Astrocyte of the cerebellum (primary cell): ENCODE results near the gene MEGF6.

Source experiments
- DNase-seq: peaks from one replicate; pipeline ENCODE4 v3.0.0-alpha.2; 2011; ENCODE audit warnings: low read depth
- H3K4me3 ChIP-seq: 2 replicates; pipeline ENCODE4 v1.5.1; 2011; ENCODE audit warnings: mild to moderate bottlenecking, low read depth, low read length, moderate library complexity
- in situ Hi-C: cut with HindIII; loops from 2 replicates; pipeline ENCODE4 v1.10.0; 2017; ENCODE audit warnings: low sequenced_read_pairs
- TF ChIP-seq, protein P1 (sequence below): IDR thresholded peaks from 2 replicates; pipeline ENCODE4 v1.5.1; 2012; ENCODE audit warnings: low read length, low read depth, moderate library complexity, mild to moderate bottlenecking; ENCODE audit errors: missing control alignments

The MEGF6 gene

DNA sequence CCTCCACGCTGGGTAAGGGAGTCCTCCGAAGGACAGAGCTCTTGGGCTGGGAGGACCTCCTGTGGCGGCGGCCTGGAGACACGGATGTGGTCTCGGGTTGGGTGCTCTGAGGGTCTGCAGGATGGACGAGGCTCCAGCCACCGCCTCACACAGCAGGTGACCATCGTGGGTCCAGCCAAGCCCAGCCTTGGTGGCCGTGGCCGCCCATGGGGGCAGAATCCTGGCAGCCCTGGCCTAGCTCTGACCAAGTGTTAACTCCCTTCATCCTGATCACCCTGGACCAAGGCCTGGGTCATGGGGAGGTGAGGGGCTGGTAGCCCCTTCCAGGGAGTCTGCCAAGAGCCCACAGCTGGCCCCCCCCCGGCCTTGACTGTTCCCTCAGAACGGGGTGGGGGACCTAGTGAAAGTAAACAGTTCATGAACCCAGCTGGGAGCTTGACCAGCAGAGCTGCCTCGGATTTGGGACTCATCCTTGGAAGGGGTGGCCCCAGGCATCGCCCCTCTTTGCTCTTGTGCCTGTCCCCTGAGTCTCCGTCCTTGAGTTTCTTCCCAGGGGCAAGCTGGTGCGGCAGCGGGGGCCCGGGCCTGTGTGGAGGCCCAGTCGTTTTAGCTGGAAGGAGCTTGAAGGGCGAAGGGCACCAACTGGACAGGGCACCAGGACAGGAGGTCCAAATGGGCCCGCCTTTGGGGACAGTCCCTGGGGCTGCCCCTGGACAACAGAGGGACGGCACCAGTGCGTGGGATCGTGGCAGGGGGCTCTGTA is 139.0 kb downstream of the MEGF6 start:
- H3K4me3 ChIP-seq: no peak overlapping the region
- DNase-seq: no peak
- TF ChIP-seq, protein P1, sequence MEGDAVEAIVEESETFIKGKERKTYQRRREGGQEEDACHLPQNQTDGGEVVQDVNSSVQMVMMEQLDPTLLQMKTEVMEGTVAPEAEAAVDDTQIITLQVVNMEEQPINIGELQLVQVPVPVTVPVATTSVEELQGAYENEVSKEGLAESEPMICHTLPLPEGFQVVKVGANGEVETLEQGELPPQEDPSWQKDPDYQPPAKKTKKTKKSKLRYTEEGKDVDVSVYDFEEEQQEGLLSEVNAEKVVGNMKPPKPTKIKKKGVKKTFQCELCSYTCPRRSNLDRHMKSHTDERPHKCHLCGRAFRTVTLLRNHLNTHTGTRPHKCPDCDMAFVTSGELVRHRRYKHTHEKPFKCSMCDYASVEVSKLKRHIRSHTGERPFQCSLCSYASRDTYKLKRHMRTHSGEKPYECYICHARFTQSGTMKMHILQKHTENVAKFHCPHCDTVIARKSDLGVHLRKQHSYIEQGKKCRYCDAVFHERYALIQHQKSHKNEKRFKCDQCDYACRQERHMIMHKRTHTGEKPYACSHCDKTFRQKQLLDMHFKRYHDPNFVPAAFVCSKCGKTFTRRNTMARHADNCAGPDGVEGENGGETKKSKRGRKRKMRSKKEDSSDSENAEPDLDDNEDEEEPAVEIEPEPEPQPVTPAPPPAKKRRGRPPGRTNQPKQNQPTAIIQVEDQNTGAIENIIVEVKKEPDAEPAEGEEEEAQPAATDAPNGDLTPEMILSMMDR: no peak
- in situ Hi-C loops: no loop called here

DNA sequence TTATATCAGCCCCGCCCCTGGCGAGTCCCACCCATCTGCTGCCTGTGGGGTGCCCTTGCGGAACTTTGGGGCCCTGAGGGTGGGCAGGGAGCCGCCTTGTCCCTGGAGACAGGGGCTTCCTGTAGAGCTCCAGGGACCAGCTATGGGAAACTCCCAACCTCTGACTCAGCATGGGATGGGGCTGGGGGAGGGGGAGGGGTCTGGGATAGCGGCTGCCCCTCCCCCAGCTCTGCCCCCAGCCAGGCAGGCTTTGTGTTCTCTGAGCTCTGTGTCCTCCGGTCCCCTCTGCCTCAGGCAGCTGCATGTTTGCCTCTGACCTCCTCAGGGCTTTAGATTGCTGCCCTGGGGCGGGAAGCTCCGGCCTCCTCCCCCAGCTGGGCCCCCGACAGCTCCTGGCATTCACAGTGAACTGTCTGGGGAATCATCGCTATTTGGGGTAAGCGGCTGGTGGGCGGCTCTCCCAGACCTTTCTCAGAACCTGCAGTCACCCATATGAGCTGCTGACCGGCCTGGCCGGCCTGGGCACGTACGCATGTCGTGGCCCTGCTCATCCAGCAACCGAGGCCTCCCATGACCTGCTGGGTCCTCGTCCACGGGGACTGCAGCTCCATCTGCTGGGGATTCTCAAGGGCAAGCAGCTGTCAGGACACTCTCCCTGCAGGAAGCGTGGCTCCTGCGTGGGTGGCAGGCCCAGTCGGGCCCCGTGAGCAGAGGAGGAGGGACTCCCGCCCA is 139.8 kb downstream of the MEGF6 start:
- DNase-seq: no peak
- TF ChIP-seq, protein P1: peak; percentile 49
- H3K4me3 ChIP-seq: no peak overlapping the region
- in situ Hi-C loops: no loop called here

DNA sequence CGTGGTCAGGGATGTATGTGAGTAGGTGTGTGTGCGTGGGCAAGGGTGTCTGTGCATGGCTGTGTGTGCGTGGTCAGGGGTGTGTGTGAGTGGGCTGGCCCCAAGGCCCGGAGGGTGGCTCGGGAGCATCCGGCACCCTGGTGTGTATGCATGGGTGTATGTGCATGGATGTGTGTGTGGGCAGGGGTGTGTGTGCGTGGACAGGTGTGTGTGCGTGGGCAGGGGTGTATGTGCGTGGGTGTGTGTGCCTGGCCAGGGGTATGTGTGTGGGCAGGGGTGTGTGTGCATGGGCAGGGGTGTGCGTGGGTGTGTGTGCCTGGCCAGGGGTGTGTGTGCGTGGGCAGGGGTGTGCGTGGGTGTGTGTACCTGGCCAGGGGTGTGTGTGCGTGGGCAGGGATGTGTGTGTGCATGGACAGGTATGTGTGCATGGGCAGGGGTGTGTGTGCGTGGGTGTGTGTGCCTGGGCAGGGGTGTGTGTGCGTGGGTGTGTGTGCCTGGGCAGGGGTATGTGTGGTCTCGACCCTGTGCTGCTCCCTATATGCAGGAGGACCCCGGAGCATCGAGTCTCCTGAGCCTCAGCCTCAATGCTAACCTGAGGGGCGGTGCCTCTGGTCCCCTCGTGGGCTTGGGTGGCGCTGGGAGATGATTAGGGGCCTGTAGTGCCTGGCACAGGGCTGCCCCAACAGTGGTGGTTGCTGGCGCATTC is 140.5 kb downstream of the MEGF6 start:
- no peak for DNase-seq
- TF ChIP-seq, protein P1: no peak
- in situ Hi-C loops: no loop called here
- no peak overlapping the region for H3K4me3 ChIP-seq

DNA sequence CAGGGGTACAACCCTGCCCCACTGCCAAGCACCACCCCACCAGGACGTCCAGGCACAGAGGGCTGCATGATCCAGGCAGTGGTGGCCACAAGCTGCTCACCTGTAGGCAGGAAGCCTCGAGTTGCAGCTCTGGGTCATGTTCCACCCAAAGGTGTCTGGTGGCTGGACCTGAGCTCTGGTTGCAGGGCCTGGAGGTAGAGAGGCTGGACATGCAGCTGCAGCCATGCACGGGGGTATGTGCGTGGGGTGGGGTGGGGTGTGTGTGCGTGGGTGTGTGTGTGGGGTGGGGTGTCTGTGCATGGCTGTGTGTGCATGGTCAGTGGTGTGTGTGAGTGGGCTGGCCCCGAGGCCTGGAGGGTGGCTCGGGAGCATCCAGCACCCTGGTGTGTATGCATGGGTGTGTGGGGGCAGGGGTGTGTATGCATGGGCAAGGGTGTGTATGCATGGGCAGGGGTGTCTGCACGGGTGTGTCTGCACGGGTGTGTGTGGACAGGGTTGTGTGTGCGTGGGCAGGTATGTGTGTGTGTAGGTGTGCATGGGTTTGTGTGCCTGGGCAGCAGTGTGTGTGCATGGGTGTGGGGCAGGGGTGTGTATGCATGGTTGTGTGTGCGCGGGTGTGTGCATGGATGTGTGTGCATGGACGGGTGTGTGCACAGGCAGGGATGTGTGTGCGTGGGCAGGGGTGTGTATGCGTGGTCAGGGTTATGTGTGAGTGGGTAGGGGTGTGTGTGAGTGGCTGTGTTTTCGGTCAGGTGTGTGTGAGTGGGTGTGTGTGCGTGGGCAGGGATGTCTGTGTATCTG is 141.3 kb downstream of the MEGF6 start:
- H3K4me3 ChIP-seq: no peak overlapping the region
- in situ Hi-C loops: no loop called here
- no peak for DNase-seq
- TF ChIP-seq, protein P1: no peak

DNA sequence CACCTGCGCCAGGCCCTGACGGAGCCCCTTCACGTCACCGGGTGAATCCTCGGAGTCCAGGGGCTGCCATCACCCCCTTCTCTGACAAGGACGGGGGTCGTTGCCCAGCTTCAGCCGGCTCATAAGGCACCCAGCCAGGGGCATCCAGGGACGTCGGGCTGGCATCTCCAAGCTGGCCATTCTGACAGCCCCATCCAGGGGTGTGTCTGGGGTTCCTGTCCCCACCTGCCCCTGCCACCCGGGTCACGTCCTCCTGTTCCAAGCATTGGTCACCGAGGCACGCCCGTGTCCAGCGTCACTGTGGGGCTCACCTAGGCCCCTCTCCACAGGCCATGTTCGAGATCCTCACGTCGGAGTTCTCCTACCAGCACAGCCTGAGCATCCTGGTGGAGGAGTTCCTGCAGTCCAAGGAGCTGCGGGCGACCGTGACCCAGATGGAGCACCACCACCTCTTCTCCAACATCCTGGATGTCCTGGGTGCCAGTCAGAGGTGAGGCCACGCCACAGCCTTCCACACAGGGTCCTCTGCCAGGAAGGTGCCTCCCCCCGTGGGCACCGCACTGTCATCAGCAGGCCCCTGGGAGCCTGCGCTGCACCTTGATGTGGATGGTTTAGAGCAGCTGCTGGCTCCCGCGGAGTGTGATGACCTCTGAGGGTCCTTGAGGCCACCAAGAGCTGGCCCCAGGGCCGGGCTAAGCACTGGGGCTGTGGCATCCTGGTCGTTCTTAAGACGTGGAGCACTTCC is 142.0 kb downstream of the MEGF6 start:
- in situ Hi-C loops: no loop called here

More for the DNA sequence above, 142.0 kb downstream of the MEGF6 start:
- no peak for DNase-seq
- no peak overlapping the region for H3K4me3 ChIP-seq
- TF ChIP-seq, protein P1: no peak
